SU-DHL-6 (cell line): ENCODE measurements around the gene VEZT.

Experiments used
- EZH2phosphoT487 ChIP-seq: fragments of 200-600 bp; sonication (generic), shearing (Covaris generic); conservative IDR thresholded peaks from 2 replicates; pipeline ENCODE4 v1.6.1; 2018; ENCODE audit warnings: mild to moderate bottlenecking, antibody characterized with exemption, low read length, moderate library complexity, mixed read lengths
- TF ChIP-seq, protein P1 (sequence below): fragments of 200-600 bp; sonication (generic); IDR thresholded peaks from one replicate; pipeline ENCODE4 v1.5.1; 2017; ENCODE audit warnings: antibody characterized with exemption, mild to moderate bottlenecking, low read length, moderate library complexity; ENCODE audit not compliant: insufficient read depth, poor library complexity, severe bottlenecking

GRCh38 chr12:95283371-95283770 is 65.8 kb downstream of the VEZT start:
- TF ChIP-seq, protein P1, sequence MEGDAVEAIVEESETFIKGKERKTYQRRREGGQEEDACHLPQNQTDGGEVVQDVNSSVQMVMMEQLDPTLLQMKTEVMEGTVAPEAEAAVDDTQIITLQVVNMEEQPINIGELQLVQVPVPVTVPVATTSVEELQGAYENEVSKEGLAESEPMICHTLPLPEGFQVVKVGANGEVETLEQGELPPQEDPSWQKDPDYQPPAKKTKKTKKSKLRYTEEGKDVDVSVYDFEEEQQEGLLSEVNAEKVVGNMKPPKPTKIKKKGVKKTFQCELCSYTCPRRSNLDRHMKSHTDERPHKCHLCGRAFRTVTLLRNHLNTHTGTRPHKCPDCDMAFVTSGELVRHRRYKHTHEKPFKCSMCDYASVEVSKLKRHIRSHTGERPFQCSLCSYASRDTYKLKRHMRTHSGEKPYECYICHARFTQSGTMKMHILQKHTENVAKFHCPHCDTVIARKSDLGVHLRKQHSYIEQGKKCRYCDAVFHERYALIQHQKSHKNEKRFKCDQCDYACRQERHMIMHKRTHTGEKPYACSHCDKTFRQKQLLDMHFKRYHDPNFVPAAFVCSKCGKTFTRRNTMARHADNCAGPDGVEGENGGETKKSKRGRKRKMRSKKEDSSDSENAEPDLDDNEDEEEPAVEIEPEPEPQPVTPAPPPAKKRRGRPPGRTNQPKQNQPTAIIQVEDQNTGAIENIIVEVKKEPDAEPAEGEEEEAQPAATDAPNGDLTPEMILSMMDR, result no peak
- TF ChIP-seq EZH2phosphoT487, result no peak
